Astrocyte of the cerebellum (primary cell): ENCODE measurements around the gene MACO1.
"Not testable (repeated sequence)": the region's sequence is repeated elsewhere in the genome, so short reads cannot be mapped to it uniquely, and the experiment has no call there.

Experiments used
- DNase-seq: peaks from one replicate; pipeline ENCODE4 v3.0.0-alpha.2; 2011; ENCODE audit warnings: low read depth
- H3K4me3 ChIP-seq: 2 replicates; pipeline ENCODE4 v1.5.1; 2011; ENCODE audit warnings: mild to moderate bottlenecking, low read depth, low read length, moderate library complexity
- CTCF ChIP-seq: IDR thresholded peaks from 2 replicates; pipeline ENCODE4 v1.5.1; 2012; ENCODE audit warnings: low read length, low read depth, moderate library complexity, mild to moderate bottlenecking; ENCODE audit errors: missing control alignments
- in situ Hi-C: cut with HindIII; loops from 2 replicates; pipeline ENCODE4 v1.10.0; 2017; ENCODE audit warnings: low sequenced_read_pairs

MACO1 gene

GRCh38 chr1:25402947-25403803 lies 27.5 kb upstream of the MACO1 start:
- peak; percentile 15 for TF ChIP-seq CTCF
- H3K4me3 ChIP-seq = not testable (repeated sequence)

GRCh38 chr1:25405731-25406305 lies 24.9 kb upstream of the MACO1 start:
- DNase-seq = not testable (repeated sequence)

More at GRCh38 chr1:25402947-25403803, 27.5 kb upstream of the MACO1 start:
- in situ Hi-C loops, DNase-seq: not testable (repeated sequence)

DNA sequence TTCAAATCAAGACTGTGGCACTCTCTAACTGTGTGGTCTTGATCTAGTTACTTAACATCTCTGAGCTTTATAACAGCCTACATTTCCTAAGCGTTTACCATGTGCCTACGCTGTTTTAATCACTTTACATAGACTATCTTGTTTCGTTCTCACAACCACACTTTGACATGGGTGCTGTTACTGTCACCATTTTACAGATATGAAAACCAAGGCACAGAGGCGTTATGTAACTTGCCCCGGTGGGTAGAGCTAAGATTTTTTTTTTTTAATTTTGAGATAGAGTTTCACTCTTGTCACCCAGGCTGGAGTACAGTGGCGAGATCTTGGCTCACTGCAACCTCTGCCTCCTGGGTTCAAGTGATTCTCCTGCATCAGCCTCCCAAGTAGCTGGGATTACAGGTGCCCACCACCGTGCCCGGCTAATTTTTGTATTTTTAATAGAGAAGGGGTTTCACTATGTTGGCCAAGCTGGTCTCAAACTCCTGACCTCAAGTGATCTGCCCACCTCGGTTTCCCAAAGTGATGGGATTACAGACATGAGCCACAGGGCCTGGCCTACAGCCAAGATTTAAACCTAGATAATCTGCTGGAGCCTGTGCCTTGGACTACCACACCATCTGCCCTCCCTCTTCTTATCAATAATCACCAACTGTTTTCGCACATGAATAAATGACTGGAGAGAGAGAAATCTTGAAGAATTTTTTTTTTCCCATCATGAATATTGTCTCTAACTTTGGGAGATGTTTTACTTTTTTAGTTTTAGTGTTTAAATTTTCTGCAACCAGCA lies 20.9 kb upstream of the MACO1 start:
- in situ Hi-C loops, H3K4me3 ChIP-seq, DNase-seq: not testable (repeated sequence)

More at GRCh38 chr1:25405731-25406305, 24.9 kb upstream of the MACO1 start:
- H3K4me3 ChIP-seq, in situ Hi-C loops: not testable (repeated sequence)

- in situ Hi-C loops, H3K4me3 ChIP-seq, DNase-seq: not testable (repeated sequence)
These were observed 17.6 kb upstream of the MACO1 start for GRCh38 chr1:25412872-25413623.

GRCh38 chr1:25414157-25414556 lies 16.5 kb upstream of the MACO1 start:
- H3K4me3 ChIP-seq, in situ Hi-C loops, DNase-seq: not testable (repeated sequence)

GRCh38 chr1:25414578-25414977 lies 16.1 kb upstream of the MACO1 start:
- DNase-seq, in situ Hi-C loops, H3K4me3 ChIP-seq: not testable (repeated sequence)

DNA sequence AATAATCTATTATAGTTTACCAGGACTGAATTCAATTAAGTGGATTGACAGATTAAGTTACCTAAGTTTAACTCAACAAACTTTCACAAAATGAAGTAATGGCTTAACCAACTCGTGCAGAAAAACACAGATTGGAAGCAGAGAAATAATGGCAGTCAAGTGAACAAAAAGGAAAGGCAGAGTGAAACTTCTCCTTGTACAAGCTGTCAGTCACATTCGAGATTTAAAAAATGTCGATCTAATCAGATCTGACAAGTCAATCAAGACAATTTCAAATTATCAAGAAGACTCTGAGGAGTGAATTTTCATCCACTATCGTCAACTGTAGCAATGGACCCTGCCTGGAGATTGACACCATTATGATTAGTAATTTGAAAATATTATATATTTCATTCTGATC lies 13.4 kb upstream of the MACO1 start:
- DNase-seq, H3K4me3 ChIP-seq, in situ Hi-C loops: not testable (repeated sequence)

- in situ Hi-C loops, H3K4me3 ChIP-seq, DNase-seq: not testable (repeated sequence)
These were observed 11.4 kb upstream of the MACO1 start for GRCh38 chr1:25419339-25419738.

DNA sequence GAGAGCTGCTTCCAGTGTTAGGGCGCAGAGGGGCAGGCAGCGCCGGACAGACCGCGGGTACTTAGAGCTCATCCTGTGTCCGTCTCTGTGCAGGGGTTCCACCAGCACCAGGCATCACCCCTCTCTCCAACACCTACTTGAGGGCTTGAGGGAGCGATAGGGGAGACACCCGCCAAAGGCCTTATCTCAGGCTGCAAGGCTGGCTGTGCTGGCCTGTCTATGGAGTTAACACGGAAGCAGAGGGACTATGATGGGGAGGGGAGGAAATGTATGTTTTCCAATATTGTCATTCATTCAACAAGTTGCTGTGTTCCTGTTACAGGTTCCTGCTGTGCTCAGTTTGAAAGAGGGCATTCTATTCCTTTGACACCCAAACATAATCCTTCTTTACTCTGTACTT lies 10.0 kb upstream of the MACO1 start, which contains the start of gene RHCE:
TSS of gene RHCE (minus strand) at position 111 of the 400 bp plus-strand sequence. CDS start at position 72, 39 bp downstream.
- not testable (repeated sequence) for H3K4me3 ChIP-seq

DNA sequence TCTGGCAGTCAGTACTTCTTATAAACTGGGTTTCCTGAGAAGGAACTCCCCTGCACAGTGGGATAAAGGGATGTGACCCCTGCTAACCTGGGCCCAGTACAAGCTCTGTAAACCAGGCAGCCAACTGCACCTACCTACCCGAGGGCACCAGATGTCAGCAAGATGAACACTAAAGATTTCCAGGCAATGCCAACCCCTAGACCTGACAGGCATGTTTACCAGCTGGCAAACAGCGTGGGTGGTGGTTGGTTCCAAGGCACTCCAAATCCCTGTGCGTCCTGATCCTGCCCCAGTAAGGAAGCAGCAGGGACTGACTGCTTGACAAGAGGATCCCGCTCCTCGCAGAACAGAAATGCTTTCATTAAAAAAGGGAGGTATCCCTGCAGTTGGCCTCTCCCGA lies 7.5 kb upstream of the MACO1 start:
- H3K4me3 ChIP-seq, DNase-seq, in situ Hi-C loops: not testable (repeated sequence)

More for the DNA sequence above, 10.0 kb upstream of the MACO1 start, which contains the start of gene RHCE:
- in situ Hi-C loops, DNase-seq: not testable (repeated sequence)
